ENCODE measurements around the gene SLC22A3. TPM values are rescaled to one million over a fixed set of nuclear protein-coding genes. Genes with fewer than 3 reads are reported as not detected.
"Not testable (repeated sequence)": the region's sequence is repeated elsewhere in the genome, so short reads cannot be mapped to it uniquely, and the experiment has no call there.

Gene SLC22A3, protein sequence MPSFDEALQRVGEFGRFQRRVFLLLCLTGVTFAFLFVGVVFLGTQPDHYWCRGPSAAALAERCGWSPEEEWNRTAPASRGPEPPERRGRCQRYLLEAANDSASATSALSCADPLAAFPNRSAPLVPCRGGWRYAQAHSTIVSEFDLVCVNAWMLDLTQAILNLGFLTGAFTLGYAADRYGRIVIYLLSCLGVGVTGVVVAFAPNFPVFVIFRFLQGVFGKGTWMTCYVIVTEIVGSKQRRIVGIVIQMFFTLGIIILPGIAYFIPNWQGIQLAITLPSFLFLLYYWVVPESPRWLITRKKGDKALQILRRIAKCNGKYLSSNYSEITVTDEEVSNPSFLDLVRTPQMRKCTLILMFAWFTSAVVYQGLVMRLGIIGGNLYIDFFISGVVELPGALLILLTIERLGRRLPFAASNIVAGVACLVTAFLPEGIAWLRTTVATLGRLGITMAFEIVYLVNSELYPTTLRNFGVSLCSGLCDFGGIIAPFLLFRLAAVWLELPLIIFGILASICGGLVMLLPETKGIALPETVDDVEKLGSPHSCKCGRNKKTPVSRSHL
- polyA plus RNA-seq (2012; ENCODE audit: insufficient read depth, insufficient read length): not detected

DNA sequence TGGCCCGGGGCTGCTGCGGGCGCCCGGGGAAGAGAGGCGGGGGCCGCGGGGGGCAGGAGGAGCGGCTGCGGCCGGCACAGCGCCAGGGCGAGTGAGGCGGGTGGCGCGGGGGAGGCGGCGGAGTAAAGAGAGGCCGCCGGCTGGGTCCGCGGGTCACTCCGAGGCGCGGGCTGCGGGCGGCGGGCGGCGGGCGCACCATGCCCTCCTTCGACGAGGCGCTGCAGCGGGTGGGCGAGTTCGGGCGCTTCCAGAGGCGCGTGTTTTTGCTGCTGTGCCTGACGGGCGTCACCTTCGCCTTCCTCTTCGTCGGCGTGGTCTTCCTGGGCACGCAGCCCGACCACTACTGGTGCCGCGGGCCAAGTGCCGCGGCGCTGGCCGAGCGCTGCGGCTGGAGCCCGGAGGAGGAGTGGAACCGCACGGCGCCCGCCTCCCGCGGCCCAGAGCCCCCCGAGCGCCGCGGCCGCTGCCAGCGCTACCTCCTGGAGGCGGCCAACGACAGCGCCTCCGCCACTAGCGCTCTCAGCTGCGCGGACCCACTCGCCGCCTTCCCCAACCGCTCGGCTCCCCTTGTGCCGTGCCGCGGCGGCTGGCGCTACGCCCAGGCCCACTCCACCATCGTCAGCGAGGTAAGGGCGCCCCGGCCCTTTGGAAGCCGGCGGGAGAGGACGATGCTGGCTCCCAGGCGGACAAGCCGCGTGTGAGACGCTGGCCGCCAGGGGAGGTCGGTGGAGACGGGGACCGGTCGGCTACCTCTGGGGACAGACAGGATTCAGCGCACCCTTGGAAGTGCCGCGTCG lies at the start of gene SLC22A3:
Gene SLC22A3, plus strand, starts transcription at position 156 of the 797 bp plus-strand sequence. Its CDS starts 42 bp downstream, at position 198.
- no peak for DNase-seq (ENCODE audit: low read depth, low spot score)
- H3K4me3 ChIP-seq (ENCODE audit: low read length): no peak within 1 kb of the TSS

GRCh38 chr6:160299559-160299958 lies 48.6 kb upstream of the SLC22A3 start:
- no peak overlapping the region for H3K4me3 ChIP-seq (ENCODE audit: low read length)

DNA sequence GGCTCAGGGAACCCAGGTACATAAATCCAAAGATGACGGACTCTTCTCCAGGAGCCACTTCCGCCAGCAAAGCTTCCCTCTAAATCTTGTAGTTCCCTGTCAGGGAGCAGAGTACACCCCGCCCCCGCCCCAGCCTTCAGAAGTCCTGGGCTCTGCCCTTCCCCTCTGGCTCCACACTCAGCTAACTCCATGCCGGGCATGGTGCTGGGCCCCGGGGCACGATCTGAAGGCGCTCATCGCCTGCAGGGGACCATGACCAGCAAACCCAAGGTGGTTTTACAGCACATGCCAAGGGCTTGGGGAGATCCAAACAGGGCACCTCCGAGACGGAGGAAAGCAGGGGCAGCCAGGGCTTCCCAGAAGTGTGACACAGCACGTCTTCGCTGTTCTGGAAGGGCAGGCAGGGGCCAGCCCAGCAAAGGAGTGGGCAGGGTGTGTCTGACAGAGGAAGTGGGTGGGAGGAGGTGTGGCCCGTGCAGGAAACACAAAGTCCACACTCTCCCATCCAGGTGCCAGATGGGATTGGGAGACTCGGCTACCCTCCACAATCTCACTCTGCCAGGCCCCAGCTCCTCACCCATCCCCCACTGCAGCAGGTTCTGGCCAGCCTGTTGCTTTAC lies 48.0 kb upstream of the SLC22A3 start:
- no peak overlapping the region for H3K4me3 ChIP-seq (ENCODE audit: low read length)
- no peak for DNase-seq (ENCODE audit: low read depth, low spot score)

More at GRCh38 chr6:160299559-160299958, 48.6 kb upstream of the SLC22A3 start:
- no peak for DNase-seq (ENCODE audit: low read depth, low spot score)

- H3K4me3 ChIP-seq (ENCODE audit: low read length): no peak overlapping the region
Measured at GRCh38 chr6:160301339-160301738, 46.8 kb upstream of the SLC22A3 start.

GRCh38 chr6:160302431-160303082 lies 45.6 kb upstream of the SLC22A3 start:
- not testable (repeated sequence) for H3K4me3 ChIP-seq (ENCODE audit: low read length); DNase-seq (ENCODE audit: low read depth, low spot score)

More at GRCh38 chr6:160301339-160301738, 46.8 kb upstream of the SLC22A3 start:
- DNase-seq (ENCODE audit: low read depth, low spot score): no peak

- H3K4me3 ChIP-seq (ENCODE audit: low read length): no peak overlapping the region
Measured at GRCh38 chr6:160303806-160304205, 44.4 kb upstream of the SLC22A3 start.

GRCh38 chr6:160305926-160306713 lies 42.1 kb upstream of the SLC22A3 start:
- no peak overlapping the region for H3K4me3 ChIP-seq (ENCODE audit: low read length)
- no peak for DNase-seq (ENCODE audit: low read depth, low spot score)

More at GRCh38 chr6:160303806-160304205, 44.4 kb upstream of the SLC22A3 start:
- DNase-seq (ENCODE audit: low read depth, low spot score): no peak

GRCh38 chr6:160309718-160310117 lies 38.5 kb upstream of the SLC22A3 start:
- no peak overlapping the region for H3K4me3 ChIP-seq (ENCODE audit: low read length)

GRCh38 chr6:160312900-160313299 lies 35.3 kb upstream of the SLC22A3 start:
- DNase-seq (ENCODE audit: low read depth, low spot score): no peak
- H3K4me3 ChIP-seq (ENCODE audit: low read length): no peak overlapping the region

More at GRCh38 chr6:160309718-160310117, 38.5 kb upstream of the SLC22A3 start:
- no peak for DNase-seq (ENCODE audit: low read depth, low spot score)

- no peak overlapping the region for H3K4me3 ChIP-seq (ENCODE audit: low read length)
- DNase-seq (ENCODE audit: low read depth, low spot score): no peak
Measured at GRCh38 chr6:160315310-160315709, 32.9 kb upstream of the SLC22A3 start.

DNA sequence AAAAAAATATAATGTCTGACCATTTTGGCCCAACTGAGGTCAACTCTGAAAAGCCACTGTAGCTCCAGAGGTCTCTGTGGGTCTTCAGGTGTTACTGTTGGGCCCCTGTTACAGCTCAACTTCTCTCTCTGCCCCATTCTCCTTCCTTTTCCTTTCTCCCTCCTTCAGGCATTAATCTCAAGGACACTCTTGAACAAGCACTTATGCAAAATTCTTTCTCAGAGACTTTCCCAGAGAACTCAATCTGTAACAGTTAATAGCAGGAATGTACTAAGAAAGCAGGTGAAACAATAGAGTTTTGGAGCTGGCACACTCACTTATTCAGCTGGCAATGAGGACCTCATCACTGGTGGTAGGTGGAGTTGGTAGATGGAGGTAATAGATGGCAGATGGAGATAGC lies 31.9 kb upstream of the SLC22A3 start:
- no peak for DNase-seq (ENCODE audit: low read depth, low spot score)
- H3K4me3 ChIP-seq (ENCODE audit: low read length): no peak overlapping the region

- H3K4me3 ChIP-seq (ENCODE audit: low read length): no peak overlapping the region
- DNase-seq (ENCODE audit: low read depth, low spot score): no peak
Measured at GRCh38 chr6:160319246-160319645, 28.9 kb upstream of the SLC22A3 start.

- no peak overlapping the region for H3K4me3 ChIP-seq (ENCODE audit: low read length)
- DNase-seq (ENCODE audit: low read depth, low spot score): no peak
Measured at GRCh38 chr6:160321729-160322505, 26.3 kb upstream of the SLC22A3 start.

GRCh38 chr6:160327981-160328380 lies 20.2 kb upstream of the SLC22A3 start:
- H3K4me3 ChIP-seq (ENCODE audit: low read length): no peak overlapping the region
- DNase-seq (ENCODE audit: low read depth, low spot score): no peak

- no peak overlapping the region for H3K4me3 ChIP-seq (ENCODE audit: low read length)
- no peak for DNase-seq (ENCODE audit: low read depth, low spot score)
Measured at GRCh38 chr6:160328447-160328846, 19.7 kb upstream of the SLC22A3 start.

DNA sequence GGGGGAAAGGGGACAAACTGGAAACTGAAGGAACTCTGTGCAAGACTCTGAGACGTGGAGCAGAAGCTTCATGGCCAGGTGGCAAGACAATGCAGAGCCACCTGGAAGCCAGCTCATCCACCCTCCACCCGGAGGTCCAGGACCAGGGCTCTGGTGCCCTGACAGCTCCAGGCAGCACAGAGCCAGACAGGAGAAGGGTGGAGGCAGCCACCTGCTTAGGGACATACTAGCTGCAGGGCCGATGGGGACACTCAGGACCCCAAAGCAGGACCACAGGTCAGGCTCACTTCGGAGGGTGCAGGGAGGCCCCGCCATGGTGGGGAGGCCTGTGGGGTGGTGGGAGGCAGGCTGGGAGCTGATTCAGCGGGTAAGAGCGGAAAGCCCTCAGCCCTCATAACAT lies 19.0 kb upstream of the SLC22A3 start:
- DNase-seq (ENCODE audit: low read depth, low spot score): no peak
- H3K4me3 ChIP-seq (ENCODE audit: low read length): no peak overlapping the region

DNA sequence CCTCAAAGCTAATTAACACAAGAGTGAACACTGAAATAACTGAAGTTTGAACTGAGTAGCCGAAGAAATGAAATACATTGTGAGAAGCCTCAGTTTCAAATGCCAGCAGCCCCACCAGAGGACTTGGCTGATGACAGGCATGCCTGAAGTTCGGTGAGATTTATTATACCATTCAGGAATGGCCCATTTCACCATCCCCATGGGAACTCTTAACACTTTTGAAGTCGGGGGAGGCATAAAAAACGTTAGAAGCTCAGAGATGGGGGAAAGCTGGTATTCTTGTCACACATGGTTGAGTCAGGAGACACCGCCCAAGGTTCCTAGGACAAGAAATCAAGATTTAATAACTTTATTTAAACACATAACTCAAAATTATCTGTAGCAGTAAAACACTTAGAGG lies 17.6 kb upstream of the SLC22A3 start:
- DNase-seq (ENCODE audit: low read depth, low spot score): no peak
- H3K4me3 ChIP-seq (ENCODE audit: low read length): no peak overlapping the region

All from Jurkat, Clone E6-1 (cell line).